Endothelial cell of umbilical vein (primary cell): Measurements from ENCODE around the gene C20orf173. TPM values are rescaled to one million over a fixed set of nuclear protein-coding genes. Genes with fewer than 3 reads are reported as not detected.
"Not testable (repeated sequence)": the region's sequence is repeated elsewhere in the genome, so short reads cannot be mapped to it uniquely, and the experiment has no call there.

ENCODE experiments used
- BruUV-seq: library from RNA; stranded (reverse); fragments of 400-500 nt; replicated peaks from 2 replicates; lab custom pipeline; 2021; lab: Mats Ljungman, UMichigan
- CTCF ChIA-PET: fragments of 300-600, 350-600 bp; sonication (Branson Sonifier 250); formaldehyde crosslinking; loops from one replicate; lab custom pipeline; 2021; ENCODE audit warnings: antibody characterized with exemption, inconsistent platforms; lab: Charles Lee
- POLR2A ChIA-PET: fragments of 300-600, 350-600 bp; sonication (Branson Sonifier 250); formaldehyde crosslinking; loops from one replicate; lab custom pipeline; 2021; ENCODE audit warnings: antibody characterized with exemption, inconsistent platforms; lab: Charles Lee
- DNase-seq: peaks from one replicate; pipeline ENCODE4 v3.0.0-alpha.2; 2011; ENCODE audit warnings: low read depth, low spot score
- FAIRE-seq: peaks from 2 replicates; lab custom pipeline; 2011; peaks lifted over from hg19 to GRCh38; lab: Jason Lieb, UNC
- H2AFZ ChIP-seq: 2 replicates; pipeline ENCODE4 v1.6.0; 2012; ENCODE audit warnings: low read depth, low read length, control low read depth, inconsistent platforms
- H3K27ac ChIP-seq: 2 replicates; pipeline ENCODE4 v1.5.1; 2011; ENCODE audit warnings: low read depth, mild to moderate bottlenecking, control low read depth, low read length, moderate library complexity; ENCODE audit not compliant: insufficient read depth
- H3K27me3 ChIP-seq, 2 experiments: 2 replicates each; pipeline versions ENCODE4 v1.6.0 to v1.6.1; 2011; ENCODE audit warnings: low read length in 2 of 2, mixed read lengths in 1 of 2; ENCODE audit not compliant: control insufficient read depth in 2 of 2, insufficient read depth in 2 of 2
- H3K36me3 ChIP-seq, 2 experiments: 2 replicates in 1 of 2; 3 replicates in 1 of 2; pipeline ENCODE4 v1.5.1; 2011; ENCODE audit warnings: low read length in 2 of 2, mild to moderate bottlenecking in 1 of 2, moderate library complexity in 1 of 2; ENCODE audit not compliant: control insufficient read depth in 2 of 2, insufficient read depth in 2 of 2; ENCODE audit errors: extremely low read depth in 1 of 2
- H3K4me1 ChIP-seq: 3 replicates; pipeline ENCODE4 v1.5.1; 2011; ENCODE audit warnings: mild to moderate bottlenecking, low read length; ENCODE audit not compliant: control insufficient read depth, insufficient read depth; ENCODE audit errors: extremely low read depth
- H3K4me2 ChIP-seq: 2 replicates; pipeline ENCODE4 v1.6.1; 2011; ENCODE audit warnings: low read length, control low read depth, mixed read lengths; ENCODE audit not compliant: insufficient read depth
- H3K4me3 ChIP-seq, 3 experiments: fragments of 200-600 bp in 1 of 3; sonication (generic), shearing (Covaris generic) in 1 of 3; replicated peaks in 1 of 3; 2 replicates each; pipeline ENCODE4 v1.5.1; 2011 to 2016; ENCODE audit warnings: control low read depth in 3 of 3, low read length in 3 of 3, mild to moderate bottlenecking in 2 of 3, inconsistent platforms in 1 of 3, low read depth in 1 of 3, moderate library complexity in 1 of 3; ENCODE audit not compliant: insufficient read depth in 1 of 3
- H3K79me2 ChIP-seq: 2 replicates; pipeline ENCODE4 v1.6.0; 2012; ENCODE audit warnings: low read length, inconsistent platforms; ENCODE audit not compliant: control insufficient read depth, insufficient read depth
- H3K9ac ChIP-seq: replicated peaks from 2 replicates; pipeline ENCODE3; 2011; ENCODE audit warnings: low read length, control low read depth; ENCODE audit not compliant: insufficient read depth; ENCODE audit errors: extremely low read depth
- H3K9me1 ChIP-seq: replicated peaks from 3 replicates; pipeline ENCODE4 v1.6.0; 2011; ENCODE audit warnings: mild to moderate bottlenecking, low read length; ENCODE audit not compliant: control insufficient read depth, insufficient read depth; ENCODE audit errors: extremely low read depth
- H3K9me3 ChIP-seq: replicated peaks from 2 replicates; pipeline ENCODE4 v1.5.1; 2012; ENCODE audit warnings: low read length, inconsistent platforms; ENCODE audit not compliant: control insufficient read depth, insufficient read depth
- H4K20me1 ChIP-seq: replicated peaks from 2 replicates; pipeline ENCODE3; 2011; ENCODE audit warnings: mild to moderate bottlenecking, low read length; ENCODE audit not compliant: control insufficient read depth, insufficient read depth; ENCODE audit errors: extremely low read depth
- EZH2 ChIP-seq: IDR thresholded peaks from 2 replicates; pipeline ENCODE4 v1.6.1; 2012; ENCODE audit warnings: borderline replicate concordance, low read depth, mild to moderate bottlenecking, moderate library complexity, low read length, inconsistent platforms; ENCODE audit not compliant: severe bottlenecking
- GATA2 ChIP-seq: IDR thresholded peaks from 2 replicates; pipeline ENCODE4 v1.7.0; 2011; ENCODE audit warnings: low read depth, mild to moderate bottlenecking, moderate library complexity, mixed read lengths, low read length; ENCODE audit not compliant: insufficient read length, insufficient read depth
- JUN ChIP-seq: IDR thresholded peaks from 2 replicates; pipeline ENCODE4 v1.6.1; 2011; ENCODE audit warnings: borderline replicate concordance, low read depth; ENCODE audit not compliant: insufficient read length, insufficient read depth
- MYC ChIP-seq: IDR thresholded peaks from one replicate; pipeline ENCODE4 v1.6.1; 2011; ENCODE audit warnings: mild to moderate bottlenecking, low read depth, low read length
- dilution Hi-C: fragments of 300-500 bp; cut with MboI; formaldehyde crosslinking; loops from one replicate; pipeline ENCODE4 v1.15.0; 2019; ENCODE audit warnings: low sequenced_read_pairs; ENCODE audit not compliant: extremely low pct_ligation_motif_present
- intact Hi-C: fragments of 100-400 bp; cut with micrococcal nuclease; formaldehyde crosslinking; loops from one replicate; pipeline ENCODE4 v1.10.0; 2022
- polyA plus RNA-seq, 4 experiments: library from polyadenylated mRNA; depleted of rRNA in 3 of 4; stranded (reverse) in 3 of 4; unstranded in 1 of 4; fragments of >200 nt; gene quantifications; 2 replicates each; pipeline versions ENCODE4 v1.2.1 to v1.2.3, GENCODE V29; 2011 to 2012; ENCODE audit warnings: missing spikeins in 1 of 4
- total RNA-seq: library from RNA; stranded (reverse); gene quantifications from 2 replicates; pipeline ENCODE4 v1.2.3, GENCODE V29; 2021
- TF ChIP-seq, protein P1 (sequence below), 2 donors: IDR thresholded peaks; 1 replicate in 1 of 2; 2 replicates in 1 of 2; pipeline ENCODE4 v1.5.1; 2011; ENCODE audit warnings: low read length in 2 of 2, mild to moderate bottlenecking in 2 of 2, moderate library complexity in 2 of 2, control low read depth in 1 of 2, inconsistent platforms in 1 of 2, low read depth in 1 of 2; ENCODE audit not compliant: insufficient read depth in 1 of 2; ENCODE audit errors: extremely low read depth in 1 of 2

Gene C20orf173
- total and polyA plus RNA-seq, 2 donors (not counting 3 experiments of a cell fraction or from before 2014, with no cell fraction given) = not detected

GRCh38 chr20:35517767-35518166 is 11.7 kb downstream of the C20orf173 start:
- CTCF ChIA-PET = interaction anchor here (1.5 to 2.8 kb wide), 2 partner anchors 19 to 158 kb away, joined by 3 to 9 read pairs; no protein-coding TSS in a partner anchor
- H3K4me2 ChIP-seq, POLR2A ChIA-PET, H3K27ac ChIP-seq, H3K27me3 ChIP-seq, H3K4me3 ChIP-seq, H3K9ac ChIP-seq, H3K9me1 ChIP-seq, H2AFZ ChIP-seq, DNase-seq, H3K4me1 ChIP-seq, H3K9me3 ChIP-seq, dilution Hi-C loops, H3K36me3 ChIP-seq, BruUV-seq, H4K20me1 ChIP-seq, H3K79me2 ChIP-seq, FAIRE-seq: not testable (repeated sequence)
- intact Hi-C loops = loop anchor here (10.0 kb wide), 2 partner anchors 97 to 177 kb away; partner anchors contain the start of genes NFS1, ROMO1 and SPAG4

DNA sequence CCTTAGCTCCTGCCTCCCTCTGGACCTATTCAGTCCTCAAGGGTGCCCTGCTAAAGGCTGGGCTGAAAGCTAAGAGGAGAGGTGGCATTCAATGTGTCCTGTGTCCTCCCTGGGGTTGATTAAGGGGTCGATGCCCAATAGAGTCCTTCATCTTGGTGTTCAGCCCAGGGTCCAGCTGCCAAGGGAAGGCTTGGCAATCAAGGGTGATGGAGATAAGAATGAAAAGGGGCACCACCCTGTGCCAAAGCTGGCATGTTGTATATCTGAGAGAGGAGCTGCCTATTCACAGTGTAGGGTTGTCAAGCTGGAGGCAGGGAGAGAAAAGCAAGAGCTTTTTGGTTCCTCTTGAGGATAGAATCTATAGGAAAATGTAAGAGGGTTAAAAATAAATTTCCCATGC is 12.3 kb downstream of the C20orf173 start:
- Histone ChIP-seq H3K36me3 (peaks cover 0 to under 1% of the 10 kb centered on the region in 2 experiments), H4K20me1 (no peaks in the 10 kb centered on the region), H3K79me2 (no peaks in the 10 kb centered on the region), H3K4me3 (no peak overlapping the region), H3K9me3 (no peaks in the 10 kb centered on the region), H3K9me1 (no peaks in the 10 kb centered on the region), H3K27ac (no peak overlapping the region), H3K27me3 (no peaks in the 10 kb centered on the region), H3K4me1 (no peaks in the 10 kb centered on the region), H3K4me2 (no peak overlapping the region), H3K9ac (no peak overlapping the region), H2AFZ (no peak overlapping the region)
- BruUV-seq = no TSS peak
- TF ChIP-seq EZH2 (no peak), GATA2 (no peak), MYC (no peak), JUN (no peak)
- TF ChIP-seq, protein P1, sequence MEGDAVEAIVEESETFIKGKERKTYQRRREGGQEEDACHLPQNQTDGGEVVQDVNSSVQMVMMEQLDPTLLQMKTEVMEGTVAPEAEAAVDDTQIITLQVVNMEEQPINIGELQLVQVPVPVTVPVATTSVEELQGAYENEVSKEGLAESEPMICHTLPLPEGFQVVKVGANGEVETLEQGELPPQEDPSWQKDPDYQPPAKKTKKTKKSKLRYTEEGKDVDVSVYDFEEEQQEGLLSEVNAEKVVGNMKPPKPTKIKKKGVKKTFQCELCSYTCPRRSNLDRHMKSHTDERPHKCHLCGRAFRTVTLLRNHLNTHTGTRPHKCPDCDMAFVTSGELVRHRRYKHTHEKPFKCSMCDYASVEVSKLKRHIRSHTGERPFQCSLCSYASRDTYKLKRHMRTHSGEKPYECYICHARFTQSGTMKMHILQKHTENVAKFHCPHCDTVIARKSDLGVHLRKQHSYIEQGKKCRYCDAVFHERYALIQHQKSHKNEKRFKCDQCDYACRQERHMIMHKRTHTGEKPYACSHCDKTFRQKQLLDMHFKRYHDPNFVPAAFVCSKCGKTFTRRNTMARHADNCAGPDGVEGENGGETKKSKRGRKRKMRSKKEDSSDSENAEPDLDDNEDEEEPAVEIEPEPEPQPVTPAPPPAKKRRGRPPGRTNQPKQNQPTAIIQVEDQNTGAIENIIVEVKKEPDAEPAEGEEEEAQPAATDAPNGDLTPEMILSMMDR (IDR thresholded peaks at IDR 0.05; ENCODE audit: extremely low read depth in 1 of 2, insufficient read depth in 1 of 2, low read depth in 1 of 2, low read length in 2 of 2) = no peak
- no peak for FAIRE-seq
- POLR2A ChIA-PET = no interaction called here
- dilution Hi-C loops = no loop called here
- intact Hi-C loops = loop anchor here (10.0 kb wide), 2 partner anchors 98 to 178 kb away; partner anchors contain the start of genes NFS1, ROMO1 and SPAG4
- no peak for DNase-seq
- CTCF ChIA-PET = interaction anchor here (1.5 to 2.8 kb wide), 2 partner anchors 18 to 159 kb away, joined by 3 to 9 read pairs; no protein-coding TSS in a partner anchor
